Measurements from ENCODE around the gene ZBTB22.

ZBTB22 gene

DNA sequence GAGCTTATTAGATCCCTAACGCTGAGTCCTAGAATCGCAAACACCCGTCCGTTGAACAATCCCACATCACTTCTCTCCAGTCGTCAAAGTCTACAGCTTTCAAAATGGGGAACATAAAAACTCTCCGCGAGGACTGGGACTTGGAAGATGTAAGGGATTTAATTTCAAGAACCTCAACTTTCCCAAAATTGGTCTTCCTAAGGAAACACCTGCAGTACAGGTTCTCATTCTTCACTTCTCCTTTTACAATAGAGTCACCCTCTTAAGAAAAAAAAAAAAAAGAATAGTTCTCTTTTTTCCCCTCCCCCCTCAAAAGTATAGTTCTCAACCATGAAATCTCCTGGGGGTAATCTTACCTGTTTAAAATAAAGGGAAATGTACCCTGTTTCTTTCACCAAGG, 6.6 kb upstream of the ZBTB22 start:
- no peak for DNase-seq

DNA sequence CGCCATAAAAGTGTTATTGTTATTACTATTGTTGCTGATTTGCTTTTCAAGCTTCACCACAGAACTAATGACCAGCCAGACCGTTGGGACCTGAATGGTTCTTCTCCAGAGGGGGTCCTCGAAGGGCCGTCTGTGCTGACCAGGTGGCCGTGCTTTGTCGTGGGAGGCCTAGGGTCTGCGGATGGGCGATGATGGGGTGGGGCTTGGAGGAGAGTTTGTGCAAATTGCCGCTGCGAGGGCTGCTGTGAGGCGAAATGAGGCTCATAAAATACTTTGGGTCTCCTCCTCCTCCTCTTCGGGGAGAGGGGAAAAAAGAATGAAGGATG, 6.0 kb upstream of the ZBTB22 start:
- DNase-seq: no peak

DNA sequence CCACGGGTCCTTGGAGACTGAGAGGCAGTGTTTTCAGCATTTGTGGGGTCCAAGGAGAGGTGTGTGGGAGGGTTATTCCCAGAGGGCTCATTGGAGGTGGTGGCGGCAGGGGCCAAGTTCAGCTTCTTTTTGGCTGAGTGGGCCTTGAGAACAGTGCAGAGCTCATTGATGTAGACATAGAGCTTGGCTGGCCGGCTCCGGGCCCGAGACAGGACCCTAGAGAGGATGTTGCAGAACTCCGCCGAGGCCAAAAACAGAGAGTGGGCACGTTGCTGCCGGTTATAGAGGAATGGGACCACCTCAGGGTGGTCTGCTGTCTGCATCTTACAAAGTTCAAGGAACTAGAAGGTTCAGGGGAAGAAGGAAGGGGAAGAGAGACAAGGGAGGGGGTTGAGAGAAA, 3.7 kb upstream of the ZBTB22 start:
- no peak for DNase-seq

DNA sequence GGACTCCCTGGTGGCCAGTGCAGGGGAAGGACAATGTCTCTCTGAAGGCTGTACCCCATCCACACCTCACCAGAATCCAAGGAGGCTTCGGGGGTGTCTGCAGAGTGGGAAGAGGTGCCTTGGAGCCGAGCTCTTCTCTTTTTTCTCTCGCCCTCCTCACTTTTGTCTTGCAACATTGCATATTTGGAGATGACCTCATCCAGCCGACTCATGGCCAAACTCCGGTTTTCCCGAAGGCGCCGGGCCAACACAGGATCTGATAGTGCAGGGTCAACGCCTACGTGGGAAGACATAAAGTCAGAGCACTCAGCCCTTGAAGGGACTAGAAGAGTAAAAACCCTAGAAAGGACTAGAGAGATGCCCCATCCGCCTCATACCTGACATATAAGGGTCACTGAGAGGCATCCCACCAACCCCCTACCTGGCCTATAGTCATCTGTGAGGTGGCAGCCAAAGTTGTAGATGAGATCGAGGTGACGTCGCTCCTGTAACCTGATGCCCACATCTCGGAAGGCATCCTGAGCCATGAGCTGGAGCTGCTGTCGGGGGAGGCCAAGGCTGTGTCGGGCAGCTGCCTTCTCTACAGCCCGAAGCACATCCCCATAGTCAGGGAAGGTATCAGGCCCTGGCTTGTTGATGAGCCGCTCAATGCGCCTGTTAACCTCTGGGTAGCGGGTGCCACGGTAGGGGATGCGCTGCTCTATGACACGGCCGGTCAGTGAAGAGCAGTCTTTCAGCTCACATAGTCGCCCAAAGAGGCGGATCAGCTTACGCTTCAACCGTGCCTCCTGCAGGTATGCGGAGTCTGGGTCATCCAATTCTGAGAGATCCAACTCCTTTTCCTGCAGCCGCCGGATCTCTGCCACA, 3.0 kb upstream of the ZBTB22 start:
- peak; percentile 44 for DNase-seq

DNA sequence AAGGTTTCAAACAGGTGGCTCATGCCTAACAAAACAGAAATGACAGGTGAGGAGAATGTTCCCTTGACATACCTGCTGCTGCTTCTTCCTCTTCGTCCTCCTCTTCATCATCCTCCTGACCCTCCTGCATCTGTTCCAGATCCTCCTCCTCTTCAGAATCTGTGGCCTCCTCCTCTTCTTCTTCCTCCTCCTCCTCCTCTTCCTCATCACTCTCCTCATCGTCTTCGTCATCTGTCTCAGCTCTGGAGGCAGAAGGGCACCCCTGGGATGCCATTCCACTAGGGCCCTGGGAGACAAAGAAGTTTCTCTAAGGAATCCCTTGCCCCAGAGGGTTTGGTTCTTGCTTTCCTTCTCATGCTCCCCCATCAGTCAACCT, 2.4 kb upstream of the ZBTB22 start:
- DNase-seq: no peak

DNA sequence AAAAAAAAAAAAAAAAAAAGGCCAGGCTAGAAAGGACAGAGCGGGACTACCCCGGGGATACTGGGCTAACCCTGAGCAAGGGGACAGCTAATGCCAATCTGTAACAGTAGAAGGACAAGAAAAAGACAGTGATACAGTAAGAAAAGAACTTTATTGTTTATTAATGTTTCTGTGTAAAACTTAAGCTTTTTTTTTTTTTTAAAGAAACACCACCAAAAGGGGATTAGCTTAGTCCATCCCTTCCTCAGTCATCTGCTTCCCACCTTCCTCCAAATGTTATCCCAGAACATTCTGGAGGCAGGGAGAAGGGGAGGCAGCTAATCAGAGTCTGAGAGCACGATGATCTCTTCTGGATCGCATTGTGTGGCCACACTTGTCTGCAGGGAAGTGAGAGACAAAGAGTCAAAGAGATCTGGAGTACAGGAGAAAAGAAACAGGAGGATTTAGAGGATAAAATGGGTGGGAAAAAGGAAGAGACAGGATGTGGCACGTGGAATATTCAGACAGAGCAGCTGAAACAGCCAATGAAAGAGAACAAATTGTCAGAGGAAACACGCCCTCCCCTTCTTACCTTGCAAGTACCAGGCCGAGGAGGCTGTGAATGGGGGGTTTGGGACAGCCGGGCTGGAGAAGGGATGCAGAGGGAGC, 1.0 kb upstream of the ZBTB22 start:
- no peak for DNase-seq

DNA sequence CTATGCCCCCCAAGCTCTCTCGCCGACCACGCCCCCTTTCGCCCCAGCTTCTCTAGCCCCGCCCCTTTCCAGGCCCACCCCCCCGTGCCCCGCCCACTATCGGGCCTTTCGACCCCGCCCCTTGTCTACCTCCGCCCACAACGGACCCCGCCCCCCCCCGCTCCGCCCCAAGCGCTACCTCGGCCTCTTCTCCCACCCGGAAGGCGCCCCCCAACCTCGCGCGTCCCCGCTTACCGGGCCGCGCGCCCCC, 200 bp downstream of the ZBTB22 start:
- peak; percentile 53 for DNase-seq

DNA sequence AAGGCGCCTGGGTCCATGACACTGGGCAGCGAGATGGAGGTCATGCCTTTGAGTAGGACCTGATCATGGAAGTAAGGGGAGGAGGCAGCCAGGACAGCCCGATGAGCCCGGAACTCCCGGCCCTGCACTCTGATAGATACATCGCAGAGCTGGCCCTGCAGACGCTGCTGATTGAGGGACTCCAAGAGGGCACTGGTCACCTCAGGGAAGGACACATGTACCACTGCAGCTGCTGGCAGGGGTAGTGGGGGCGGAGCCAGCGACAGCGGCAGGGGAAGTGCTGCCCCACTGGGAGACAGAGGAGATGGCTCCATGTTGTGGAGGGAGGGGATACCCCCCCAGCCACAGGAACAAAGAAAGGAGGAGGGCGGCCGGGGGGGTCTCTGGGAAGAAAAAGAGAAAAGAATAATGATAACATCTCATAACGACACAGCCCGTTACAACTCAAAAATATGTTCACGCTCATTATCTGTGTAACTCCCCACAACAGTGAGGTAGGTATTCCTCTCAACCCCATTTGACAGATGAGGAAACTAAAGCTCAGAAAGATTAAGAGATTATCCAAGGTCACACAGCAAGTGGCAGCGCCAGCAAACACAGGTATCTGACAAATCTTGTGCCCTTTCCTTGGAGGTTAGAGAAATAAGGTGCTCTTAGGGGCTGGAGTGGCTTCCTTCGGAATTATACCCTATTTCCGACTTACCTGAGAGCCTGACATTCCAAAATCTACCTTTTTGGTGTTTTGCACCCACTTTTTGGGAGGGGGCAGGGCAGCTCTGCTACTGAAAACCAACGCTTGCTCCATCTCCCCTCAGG, 733 bp downstream of the ZBTB22 start:
- no peak for DNase-seq

DNA sequence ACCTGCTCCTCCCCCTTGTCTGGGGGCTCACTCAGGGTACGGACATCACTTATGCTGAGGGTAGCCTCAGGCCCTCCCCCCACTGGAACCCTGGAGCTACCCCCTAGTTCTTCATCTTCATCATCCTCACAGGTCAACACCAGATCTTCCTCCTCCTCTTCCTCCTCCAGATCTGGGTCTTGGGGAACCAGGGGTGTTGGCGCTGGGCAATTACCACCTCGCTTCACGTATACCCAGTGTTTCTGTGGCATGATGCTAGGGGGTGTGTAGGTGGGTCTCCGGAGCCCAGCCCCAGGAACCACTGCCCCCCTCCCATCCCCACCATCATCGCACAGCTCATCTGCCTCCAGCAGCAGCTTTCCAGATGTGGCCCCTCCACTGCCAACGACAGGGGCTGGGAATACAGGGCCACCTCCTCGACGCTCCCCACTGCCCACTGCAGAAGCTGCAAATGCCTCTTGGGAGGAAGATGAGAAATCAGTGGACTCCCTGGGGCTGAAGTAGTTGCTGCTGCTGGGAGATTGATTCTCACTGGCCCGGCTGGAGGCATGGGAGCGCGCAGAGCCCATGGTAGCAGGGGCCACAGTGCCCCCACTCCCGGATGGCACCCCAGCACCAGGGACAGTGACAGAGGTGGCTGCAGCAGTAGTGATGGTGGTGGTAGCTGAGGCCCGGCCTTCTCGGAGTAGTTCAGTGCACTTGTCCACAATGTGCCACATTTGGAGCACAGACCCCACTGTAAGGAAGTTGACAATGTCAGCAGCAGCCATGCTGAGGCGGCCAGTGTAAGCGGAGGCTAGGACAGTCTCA, 1.5 kb downstream of the ZBTB22 start:
- DNase-seq: no peak

DNA sequence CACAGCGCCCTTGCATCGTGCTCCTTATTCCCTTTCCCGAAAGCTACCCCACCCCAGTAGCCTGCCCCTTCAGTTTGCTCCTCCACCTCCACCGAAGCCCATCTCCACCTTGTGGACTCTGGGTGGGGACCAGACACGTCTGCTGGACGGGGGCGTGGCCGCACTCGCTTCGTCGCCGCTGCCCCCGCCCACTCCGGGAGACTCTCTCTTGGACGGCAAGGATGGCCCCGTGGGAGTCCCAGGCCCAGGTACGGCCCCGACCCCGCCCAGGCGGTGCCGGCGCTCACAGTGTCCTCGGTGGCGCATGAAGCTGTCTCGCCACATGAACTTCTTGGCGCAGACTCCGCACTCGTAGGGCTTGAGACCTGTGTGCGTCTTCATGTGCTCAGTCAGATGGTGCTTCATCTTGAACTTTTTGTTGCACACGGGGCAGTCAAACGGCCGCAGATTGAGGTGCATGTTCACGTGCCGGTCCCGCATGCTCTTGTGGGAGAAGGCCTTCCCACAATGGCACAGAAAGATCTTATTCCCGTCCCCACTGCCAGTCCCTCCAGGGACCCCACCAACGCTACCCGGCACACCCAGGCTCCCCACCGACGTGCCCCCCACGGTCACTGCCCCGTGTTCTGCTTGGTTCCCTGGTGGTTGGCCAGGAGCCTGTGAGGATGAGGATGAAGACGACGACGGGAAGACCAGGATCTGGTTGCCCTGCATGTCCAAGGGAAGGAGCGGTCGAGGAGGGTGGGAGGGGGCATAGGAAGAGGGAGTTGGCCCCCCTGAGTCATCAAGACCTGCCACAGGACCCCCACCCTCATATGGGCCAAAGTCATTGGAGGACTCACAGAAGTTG, 2.4 kb downstream of the ZBTB22 start:
- DNase-seq: no peak

DNA sequence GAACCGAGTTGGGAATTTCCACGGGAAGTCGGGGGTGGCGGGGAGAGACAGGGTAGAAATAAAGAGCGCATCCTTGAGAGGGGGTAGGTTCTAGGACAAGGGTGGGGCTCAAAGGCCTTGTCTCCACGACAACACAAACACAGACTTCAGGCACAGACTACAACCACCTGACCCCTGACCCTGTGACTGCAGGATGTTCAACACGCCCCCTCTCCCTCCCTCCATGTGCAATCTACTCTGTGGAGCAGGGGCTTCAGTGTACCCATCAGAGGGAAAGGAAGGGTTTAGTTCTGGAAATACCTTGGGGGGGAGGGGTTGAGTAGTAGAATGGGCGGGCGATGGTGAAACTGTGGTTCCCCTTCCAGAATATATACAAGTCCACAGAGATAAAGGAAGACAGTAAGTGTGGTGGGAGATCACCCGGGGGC, 3.0 kb downstream of the ZBTB22 start:
- DNase-seq: peak; percentile 32

DNA sequence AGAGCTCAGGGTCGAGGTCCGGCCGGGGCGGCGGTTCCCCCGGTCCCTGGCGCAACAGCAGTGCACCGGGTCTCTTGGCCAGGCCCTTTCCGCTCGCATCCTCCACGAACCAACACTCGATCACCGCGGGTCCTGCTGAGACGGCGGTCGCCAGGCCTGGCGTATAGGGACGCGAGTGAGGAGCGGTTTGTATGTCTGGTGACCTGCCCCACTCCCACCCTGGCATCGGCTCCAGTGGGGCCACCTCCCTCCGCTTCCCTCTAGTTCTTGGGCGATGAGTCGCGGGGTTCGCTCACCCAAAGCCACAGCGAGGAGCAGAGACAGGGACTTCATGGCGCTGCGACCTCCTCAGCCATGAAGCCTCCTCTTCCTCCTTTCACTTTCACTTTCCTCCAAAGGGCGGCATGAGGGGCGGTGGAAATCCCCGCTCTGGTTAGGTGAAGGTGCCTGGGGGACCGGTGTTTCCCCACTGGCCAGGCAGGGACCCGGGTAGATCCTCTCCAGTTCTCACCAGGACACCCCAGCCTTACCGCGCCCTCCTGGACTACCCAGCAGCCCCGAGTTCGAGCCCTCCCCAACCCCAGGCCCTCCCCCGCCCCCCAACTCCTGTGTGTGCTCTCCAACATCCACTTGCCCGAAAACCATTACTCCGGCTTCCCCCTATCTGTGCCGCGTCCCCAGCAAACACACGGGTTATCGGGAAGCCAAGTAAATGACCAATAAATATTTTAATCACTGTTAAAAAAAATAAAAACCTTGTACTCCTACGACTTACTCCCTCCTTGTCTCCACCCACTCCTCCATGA, 3.6 kb downstream of the ZBTB22 start, which contains the start of gene TAPBP:
Gene TAPBP, minus strand, starts transcription at position 370 of the 806 bp plus-strand sequence. Its CDS starts 37 bp downstream, at position 333.
- no peak for DNase-seq

DNA sequence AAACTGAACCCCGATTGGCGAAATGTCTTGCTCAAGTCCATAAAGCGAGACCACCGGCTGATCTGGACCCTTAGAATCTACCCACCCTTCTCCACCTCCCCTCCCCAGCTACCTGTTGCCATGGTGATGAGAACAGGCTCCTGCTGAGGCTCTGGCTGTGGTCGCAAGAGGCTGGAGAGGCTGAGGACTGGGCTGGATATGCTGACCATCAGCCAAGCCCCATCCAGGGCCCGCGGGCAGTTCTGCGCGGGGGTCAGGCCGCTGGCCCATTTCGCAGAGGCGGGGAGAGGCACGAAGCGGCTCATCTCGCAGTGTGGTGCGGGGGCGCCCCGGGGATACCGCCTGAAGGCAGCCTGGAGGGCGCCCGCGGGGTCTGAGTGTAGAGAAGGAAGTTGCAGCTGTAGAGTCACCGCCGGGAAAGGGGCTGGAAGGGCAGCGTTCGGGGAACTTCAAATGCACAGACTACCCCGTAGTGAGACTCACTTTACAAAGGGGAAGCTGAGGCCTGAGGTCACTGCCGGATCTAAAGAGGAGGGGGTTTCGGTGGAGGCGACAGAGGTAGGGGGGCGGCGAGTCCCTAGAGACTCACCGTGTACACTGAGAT, 4.3 kb downstream of the ZBTB22 start:
- peak; percentile 27 for DNase-seq

DNA sequence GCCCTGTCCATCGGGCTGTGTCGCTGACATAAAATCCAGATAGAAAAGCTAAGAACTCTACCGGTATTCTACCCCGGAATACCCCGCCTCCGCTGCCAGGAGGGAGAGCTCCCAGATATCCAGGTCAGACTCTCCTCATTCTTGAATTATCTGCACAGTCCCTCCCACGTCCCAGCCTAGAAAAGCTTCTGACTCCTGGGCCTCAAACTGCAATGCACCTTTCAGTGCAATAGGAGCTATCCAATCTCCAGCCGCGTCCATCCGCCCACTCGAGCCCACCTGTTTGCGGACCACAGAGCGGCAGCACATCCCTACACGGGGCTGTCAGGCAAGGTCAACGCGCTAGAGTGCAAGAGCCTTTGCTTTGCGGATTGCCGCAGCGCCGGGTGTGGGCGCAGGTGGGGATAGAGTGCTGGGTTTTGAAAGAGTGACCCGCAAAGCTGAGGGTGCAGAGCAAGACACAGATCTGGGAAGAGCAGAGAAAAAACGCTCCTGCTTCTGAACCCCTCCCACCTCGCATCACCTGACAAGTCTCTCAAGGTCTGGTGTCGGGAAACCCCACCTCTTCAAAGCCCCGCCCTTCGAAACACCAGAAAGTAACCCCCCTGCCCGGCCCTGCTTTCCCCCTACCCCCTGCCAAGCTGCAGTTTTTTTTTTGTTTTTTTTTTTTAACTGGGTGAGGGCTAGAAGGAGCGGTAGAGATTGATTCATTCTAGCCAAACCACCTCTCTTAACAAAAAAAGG, 5.0 kb downstream of the ZBTB22 start:
- peak; percentile 83 for DNase-seq

DNA sequence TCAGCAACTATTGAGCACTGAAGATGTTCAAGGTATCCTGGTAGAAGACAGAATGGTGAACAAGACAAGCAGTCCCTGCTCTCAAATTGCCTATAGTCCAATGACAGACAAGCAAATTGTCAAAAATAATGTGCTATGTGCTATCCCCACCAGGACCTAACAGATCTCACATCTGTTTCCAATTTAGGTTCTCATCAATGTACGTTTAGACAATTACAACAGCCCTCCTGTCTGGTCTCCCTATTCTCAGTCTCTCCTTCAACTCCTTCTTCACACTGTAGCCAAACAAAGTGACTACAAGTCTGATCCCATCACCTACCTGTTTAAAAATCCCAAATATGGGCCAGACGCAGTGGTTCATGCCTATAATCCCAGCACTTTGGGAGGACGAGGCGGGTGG, 11.2 kb downstream of the ZBTB22 start:
- no peak for DNase-seq

DNA sequence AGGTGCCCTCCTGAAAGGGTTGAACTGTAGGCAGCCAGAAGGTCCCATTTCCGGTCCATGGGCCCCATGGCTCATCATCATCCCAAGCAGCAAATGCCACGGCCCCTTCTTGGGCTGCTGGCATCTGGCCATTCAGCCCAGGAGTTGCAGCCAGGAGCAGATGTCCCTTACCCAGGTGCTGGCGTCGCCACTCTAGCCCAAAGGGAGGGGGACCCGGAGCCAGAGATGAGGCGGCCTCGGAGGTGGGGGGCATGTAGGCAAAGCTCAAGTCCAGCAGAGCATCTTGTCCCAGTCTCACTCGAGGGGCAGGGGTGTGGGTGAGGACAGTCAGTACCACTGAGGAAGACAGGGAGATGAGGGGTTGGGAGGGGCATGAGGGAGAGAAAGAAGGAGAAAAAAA, 12.5 kb downstream of the ZBTB22 start:
- DNase-seq: no peak

DNA sequence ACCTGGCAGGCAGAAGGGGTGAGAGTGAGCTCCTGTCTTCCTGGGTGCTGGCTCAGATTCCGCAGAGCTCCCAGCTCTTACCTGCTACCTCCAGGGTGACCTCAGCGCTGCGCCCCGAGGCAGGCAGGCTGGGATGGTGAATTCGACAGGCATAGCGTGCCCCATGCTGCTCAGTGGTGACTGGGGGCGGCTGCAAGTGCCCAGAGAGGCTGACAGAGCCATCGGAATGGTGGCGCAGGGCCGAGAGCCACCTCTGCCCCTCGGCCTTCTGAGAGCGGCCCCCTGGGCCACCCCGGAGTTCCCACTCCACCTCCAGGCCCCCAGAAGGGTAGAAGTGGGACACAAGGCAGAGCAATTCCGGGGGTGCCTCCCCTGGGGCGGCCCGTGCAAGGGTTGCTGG, 13.3 kb downstream of the ZBTB22 start:
- DNase-seq: no peak

DNA sequence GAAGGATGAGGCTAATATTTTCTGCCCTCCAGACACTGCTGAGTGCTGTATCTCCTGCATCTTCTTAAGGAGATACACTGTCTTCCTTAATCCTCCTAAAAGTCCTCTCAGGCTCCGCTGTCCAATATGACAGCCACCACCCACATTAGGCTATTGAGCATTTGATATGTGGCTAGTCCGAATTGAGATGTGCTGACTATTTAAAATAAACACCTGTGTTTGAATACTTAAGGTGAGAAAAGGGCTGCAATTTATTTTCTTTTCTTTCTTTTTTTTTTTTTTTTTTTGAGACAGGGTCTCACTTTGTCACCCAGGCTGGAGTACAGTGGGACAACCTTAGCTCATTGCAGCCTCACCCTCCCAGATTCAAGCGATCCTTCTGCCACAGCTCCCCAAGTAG, 15.7 kb downstream of the ZBTB22 start:
- DNase-seq: no peak

DNA sequence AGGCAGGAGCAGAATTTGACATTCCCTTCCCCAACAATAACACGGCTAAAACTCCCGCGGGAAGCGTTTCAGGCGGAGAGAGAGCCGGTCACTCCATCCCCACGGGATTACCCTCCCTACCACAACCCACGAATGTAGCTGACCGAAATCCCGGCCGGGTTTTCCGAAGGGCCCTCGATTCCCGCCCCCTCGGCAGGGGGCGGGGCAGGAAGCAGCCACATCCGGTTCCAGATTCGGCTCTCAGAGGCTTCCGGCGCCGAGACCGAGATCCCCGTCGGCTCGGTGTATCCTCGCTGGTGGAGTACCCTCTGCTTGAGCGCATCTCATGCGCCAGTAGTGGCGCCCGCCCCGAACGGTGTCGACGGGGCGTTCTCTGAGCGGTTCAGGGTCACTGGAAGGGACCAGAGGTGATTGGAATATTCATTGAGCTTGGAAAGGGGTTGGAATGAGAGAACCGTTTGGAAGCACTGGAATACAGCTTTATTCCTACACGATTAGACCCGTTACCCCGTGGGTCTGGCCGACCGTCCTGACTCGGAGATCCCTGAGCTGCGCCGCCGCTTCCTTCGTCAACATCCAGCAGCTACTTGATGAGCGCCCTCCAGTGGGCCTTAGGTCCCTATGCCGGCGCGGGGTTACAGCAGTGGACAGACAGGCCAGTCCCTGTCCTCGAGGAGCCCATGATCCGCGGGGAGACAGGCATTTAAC, 18.2 kb downstream of the ZBTB22 start:
- DNase-seq: peak; percentile 94
